Neuron (in vitro differentiated cells): Measurements from ENCODE around the gene CISH.

Source experiments
- H2AFZ ChIP-seq: one replicate; pipeline ENCODE4 v1.6.1; 2013; ENCODE audit warnings: low read depth, mild to moderate bottlenecking, inconsistent platforms, low read length, moderate library complexity
- H3K27me3 ChIP-seq: one replicate; pipeline ENCODE4 v1.6.1; 2013; ENCODE audit warnings: low read length; ENCODE audit not compliant: insufficient read depth
- H3K36me3 ChIP-seq: one replicate; pipeline ENCODE4 v1.6.1; 2013; ENCODE audit warnings: low read length; ENCODE audit not compliant: insufficient read depth
- H3K4me1 ChIP-seq: one replicate; pipeline ENCODE4 v1.6.1; 2013; ENCODE audit warnings: low read length; ENCODE audit not compliant: insufficient read depth
- H3K4me3 ChIP-seq: 2 replicates; pipeline ENCODE4 v1.5.1; 2013; ENCODE audit warnings: mild to moderate bottlenecking, low read length, moderate library complexity
- H3K9me3 ChIP-seq: one replicate; pipeline ENCODE4 v1.6.1; 2013; ENCODE audit warnings: low read length

Gene CISH

GRCh38 chr3:50606596-50606995 lies 5.0 kb downstream of the CISH start:
- Histone ChIP-seq H2AFZ (no peak overlapping the region), H3K36me3 (peaks cover 17% of the 10 kb centered on the region), H3K9me3 (no peaks in the 10 kb centered on the region)

GRCh38 chr3:50605901-50606326 lies 5.7 kb downstream of the CISH start:
- Histone ChIP-seq H3K36me3 (peaks cover 17% of the 10 kb centered on the region), H3K4me3 (no peak overlapping the region), H3K9me3 (no peaks in the 10 kb centered on the region), H2AFZ (no peak overlapping the region), H3K4me1 (peaks cover 17% of the 10 kb centered on the region), H3K27me3 (no peaks in the 10 kb centered on the region)

More at GRCh38 chr3:50606596-50606995, 5.0 kb downstream of the CISH start:
- H3K4me3 ChIP-seq, result no peak overlapping the region
- H3K27me3 ChIP-seq, result no peaks in the 10 kb centered on the region
- peaks cover 13% of the 10 kb centered on the region for H3K4me1 ChIP-seq

DNA sequence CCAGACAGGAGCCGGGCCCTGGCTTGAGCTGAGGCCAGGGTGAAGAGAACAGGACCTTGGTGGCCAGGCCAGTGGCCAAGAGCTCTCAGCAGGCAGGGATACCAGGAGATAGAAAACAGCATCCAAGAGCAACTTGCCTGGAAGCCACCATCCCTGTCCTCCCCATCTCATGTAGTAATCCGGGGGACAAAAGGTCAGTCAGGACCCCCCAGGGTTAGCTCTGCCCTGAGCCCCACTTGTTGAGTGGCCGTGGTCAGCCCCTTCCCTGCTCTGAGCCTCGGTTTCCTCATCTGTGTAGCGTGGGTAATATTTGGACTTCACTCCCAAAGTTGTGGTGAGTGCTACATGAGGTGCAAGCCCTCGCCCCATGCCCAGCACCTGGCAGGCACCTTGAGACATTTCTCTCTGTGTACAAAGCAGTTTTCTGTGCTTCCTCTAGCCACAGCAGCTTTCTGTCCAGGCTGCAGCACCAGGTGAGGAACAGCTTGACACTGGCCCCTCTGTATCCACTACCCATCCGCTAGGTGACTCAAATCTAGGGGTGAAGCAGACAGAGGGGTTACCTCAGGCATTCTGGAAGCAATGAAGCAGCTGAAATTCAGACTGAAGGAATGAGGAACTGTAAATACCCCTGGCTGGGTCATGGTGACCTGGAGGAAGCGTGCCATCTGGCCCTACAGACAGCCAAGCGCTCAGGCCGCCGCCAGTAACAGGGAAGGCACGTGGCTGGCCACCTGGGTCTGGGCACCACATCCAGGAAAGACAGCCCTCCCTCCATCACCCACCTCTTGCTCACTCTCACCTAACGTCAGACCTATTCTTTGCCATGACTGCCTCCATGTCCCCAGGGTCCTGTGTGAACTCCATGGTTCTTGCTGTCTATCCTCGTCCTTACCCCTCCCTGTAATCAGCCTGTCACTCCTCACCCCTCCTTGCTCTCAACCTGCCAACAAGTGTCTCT lies 6.7 kb downstream of the CISH start:
- no peaks in the 10 kb centered on the region for H3K27me3 ChIP-seq

GRCh38 chr3:50604110-50604621 lies 7.4 kb downstream of the CISH start:
- Histone ChIP-seq H3K27me3 (no peaks in the 10 kb centered on the region), H3K36me3 (peaks cover 17% of the 10 kb centered on the region), H3K4me1 (peaks cover 13% of the 10 kb centered on the region), H2AFZ (no peak overlapping the region), H3K4me3 (no peak overlapping the region), H3K9me3 (no peaks in the 10 kb centered on the region)

More for the DNA sequence above, 6.7 kb downstream of the CISH start:
- Histone ChIP-seq H3K4me1 (peaks cover 13% of the 10 kb centered on the region), H2AFZ (no peak overlapping the region), H3K36me3 (peaks cover 17% of the 10 kb centered on the region), H3K9me3 (no peaks in the 10 kb centered on the region), H3K4me3 (no peak overlapping the region)

DNA sequence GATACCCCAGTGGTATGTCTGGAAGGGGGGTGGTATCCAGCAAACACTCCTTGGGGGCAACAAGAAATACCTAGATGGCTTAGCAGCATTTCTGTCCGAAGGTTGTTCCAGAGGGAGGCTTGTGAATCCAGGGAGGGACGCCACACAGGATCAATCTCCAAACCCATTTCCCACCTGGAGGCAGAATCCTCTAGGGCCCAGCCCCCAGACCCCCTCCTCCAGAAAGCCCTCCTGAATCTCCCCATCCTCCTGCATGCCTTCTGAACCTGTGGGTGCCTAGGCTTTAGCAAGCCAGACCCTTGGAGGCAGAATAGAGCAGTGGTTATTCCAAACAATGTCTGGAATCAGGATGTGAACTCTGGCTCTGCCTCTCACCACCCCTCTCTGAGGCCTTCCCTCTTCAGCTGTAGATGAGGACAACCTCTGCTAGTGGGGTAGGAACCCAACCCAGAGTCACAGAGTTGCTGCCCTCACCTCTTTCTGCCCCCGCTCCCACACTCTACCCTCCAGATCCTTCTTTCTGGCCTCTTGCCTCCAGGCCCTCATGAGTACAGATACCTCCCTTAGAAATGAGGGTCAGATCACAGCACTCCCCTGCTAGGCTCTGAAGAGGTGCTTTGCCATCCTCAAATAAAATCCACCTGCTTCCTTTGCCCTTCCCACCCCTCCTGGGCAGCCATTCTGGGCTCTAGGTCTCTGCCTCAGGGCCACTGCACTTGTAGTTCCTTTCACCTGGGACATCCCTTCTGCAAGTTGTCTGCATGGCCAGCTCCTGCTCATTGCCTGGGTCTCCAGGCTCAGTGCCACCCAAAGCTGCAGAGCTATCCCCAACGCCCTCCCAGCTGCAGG lies 8.1 kb downstream of the CISH start:
- Histone ChIP-seq H3K27me3 (no peaks in the 10 kb centered on the region), H3K9me3 (no peaks in the 10 kb centered on the region), H3K4me3 (no peak overlapping the region), H3K36me3 (peaks cover 17% of the 10 kb centered on the region), H3K4me1 (peaks cover 13% of the 10 kb centered on the region), H2AFZ (no peak overlapping the region)

DNA sequence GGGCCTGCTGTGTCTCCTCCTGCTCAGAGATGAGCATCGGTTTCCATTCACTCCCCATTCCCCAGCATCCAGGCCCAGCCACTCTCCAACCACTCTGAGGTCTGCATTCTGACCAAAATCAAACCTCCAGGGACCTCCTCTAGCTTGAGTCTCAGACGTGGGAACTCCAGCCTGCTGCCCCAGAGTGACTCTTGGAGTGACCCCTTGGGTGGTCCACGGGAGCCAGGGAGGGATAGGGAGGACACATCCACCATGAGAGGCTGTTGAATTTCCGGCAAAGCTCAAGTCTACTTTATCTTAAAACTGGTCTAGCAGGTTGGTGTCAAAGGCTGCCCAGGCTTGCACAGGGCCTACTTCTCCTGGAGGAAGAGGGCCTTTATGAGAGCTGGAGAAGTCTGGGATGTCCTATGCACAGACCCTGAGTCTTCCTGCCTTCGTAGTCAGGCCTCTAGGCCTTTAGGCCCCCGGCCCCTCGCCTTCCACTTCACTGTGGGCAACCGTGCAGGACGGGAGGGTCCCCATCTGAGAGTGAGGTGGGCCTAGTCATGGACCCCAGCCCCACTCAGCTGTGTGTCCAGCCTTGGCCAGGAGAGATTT lies 8.9 kb downstream of the CISH start:
- Histone ChIP-seq H3K9me3 (no peaks in the 10 kb centered on the region), H3K4me3 (no peak overlapping the region), H3K4me1 (peaks cover 13% of the 10 kb centered on the region), H3K36me3 (peaks cover 13% of the 10 kb centered on the region), H3K27me3 (no peaks in the 10 kb centered on the region), H2AFZ (no peak overlapping the region)

DNA sequence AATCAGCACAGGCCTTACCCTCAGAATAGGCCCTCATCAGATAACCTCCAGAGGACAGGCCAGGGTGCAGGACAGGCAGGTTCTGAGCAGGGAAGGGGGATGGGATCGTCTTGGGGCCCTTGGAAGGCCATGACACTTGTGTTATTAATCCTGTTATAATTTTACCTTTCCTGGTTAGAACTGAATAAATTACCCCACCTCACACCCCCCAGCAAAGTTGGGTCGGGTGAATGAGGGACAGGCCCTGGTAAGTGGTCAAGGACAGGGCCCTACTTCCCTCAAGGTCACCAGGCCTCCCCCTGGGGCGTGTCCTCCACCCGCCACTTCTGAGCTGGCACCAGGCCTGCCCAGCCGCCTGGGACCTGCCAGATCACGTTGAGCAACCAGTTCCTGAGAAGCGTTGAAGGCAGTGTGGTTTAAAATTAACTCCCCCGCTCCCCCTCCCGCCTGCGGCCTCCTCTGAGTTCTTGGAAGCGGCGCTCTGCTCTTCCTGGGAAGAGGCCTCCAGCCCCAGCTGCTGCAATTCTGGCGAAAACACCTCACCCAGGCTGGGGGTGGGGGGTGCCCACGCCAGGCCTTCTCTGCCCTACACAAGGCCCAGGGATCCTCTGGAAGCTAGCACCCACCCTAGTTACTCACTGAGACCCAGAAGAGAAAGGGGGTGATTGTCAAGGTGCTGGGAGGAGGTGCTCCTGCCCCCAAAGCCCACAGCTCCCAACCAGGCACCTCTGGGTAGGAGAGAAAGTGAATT lies 10.6 kb downstream of the CISH start:
- Histone ChIP-seq H3K4me3 (no peak overlapping the region), H3K27me3 (no peaks in the 10 kb centered on the region), H3K4me1 (peaks cover 13% of the 10 kb centered on the region), H3K36me3 (peaks cover under 1% of the 10 kb centered on the region), H3K9me3 (no peaks in the 10 kb centered on the region), H2AFZ (no peak overlapping the region)

DNA sequence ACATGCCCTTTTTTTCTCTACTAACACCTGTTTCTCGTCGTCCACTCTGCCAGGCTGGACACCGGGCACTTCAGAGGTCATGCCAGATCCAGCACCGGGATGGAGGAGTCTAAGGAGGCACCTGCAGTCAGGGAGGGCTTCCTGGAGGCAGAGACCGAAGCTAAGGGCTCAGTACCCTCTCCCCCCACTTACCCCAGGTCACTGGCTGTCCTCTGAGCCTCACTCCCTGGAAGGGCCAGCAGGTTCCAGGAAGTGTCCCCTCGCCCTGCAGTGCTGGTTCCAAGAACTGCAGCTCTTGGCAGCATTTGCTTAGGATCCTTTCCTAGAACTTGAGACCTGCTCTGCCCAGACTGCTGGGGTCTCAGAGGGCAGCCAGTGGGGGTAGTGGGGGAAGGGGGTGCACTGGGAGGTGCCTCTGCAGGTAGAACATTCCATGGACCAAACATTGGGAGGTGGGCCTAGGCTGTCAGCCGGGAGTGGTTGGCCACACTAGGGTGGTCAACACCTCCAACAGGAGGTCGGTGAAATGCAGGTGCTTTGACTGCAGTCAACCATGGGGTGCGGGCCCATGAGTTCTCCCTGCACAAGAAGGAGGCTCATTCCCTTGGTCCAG lies 11.3 kb downstream of the CISH start:
- peaks cover 13% of the 10 kb centered on the region for H3K4me1 ChIP-seq
- no peaks in the 10 kb centered on the region for H3K27me3 ChIP-seq
- no peak overlapping the region for H2AFZ ChIP-seq
- H3K36me3 ChIP-seq, result no peaks in the 10 kb centered on the region
- no peak overlapping the region for H3K4me3 ChIP-seq
- no peaks in the 10 kb centered on the region for H3K9me3 ChIP-seq

GRCh38 chr3:50599716-50600118 lies 11.9 kb downstream of the CISH start:
- Histone ChIP-seq H2AFZ (no peak overlapping the region), H3K9me3 (no peaks in the 10 kb centered on the region), H3K27me3 (no peaks in the 10 kb centered on the region), H3K36me3 (no peaks in the 10 kb centered on the region), H3K4me1 (peaks cover 13% of the 10 kb centered on the region), H3K4me3 (no peak overlapping the region)

- peaks cover 13% of the 10 kb centered on the region for H3K4me1 ChIP-seq
- H3K27me3 ChIP-seq, result no peaks in the 10 kb centered on the region
- no peaks in the 10 kb centered on the region for H3K36me3 ChIP-seq
- H3K4me3 ChIP-seq, result no peak overlapping the region
- no peak overlapping the region for H2AFZ ChIP-seq
- H3K9me3 ChIP-seq, result no peaks in the 10 kb centered on the region
These were observed 12.4 kb downstream of the CISH start for GRCh38 chr3:50599115-50599715.

DNA sequence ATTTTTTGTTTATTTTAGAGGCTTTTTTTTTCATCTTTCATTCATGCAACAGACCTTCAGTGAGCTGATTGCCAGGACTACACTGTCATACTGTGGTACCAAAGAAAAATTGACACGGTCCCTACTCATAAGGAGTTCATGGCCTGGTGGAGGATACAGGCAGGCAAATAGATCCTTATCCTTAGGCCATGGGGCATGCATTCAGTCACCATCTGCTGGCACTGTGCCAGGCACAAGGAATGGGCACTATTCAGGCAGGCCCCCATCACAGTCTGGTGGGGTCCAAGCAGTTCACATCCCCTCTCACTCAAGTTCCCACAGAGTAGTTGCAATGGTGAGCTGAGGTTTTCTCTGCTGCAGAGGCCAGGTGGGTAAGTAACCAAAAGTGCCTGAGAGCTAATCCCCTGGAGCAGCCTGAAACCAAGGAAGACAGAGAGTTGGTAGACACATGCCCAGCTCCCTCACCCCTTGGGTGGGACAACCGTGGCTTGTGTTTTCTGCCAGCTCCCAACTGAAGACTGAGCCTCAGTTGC lies 17.3 kb downstream of the CISH start:
- H3K36me3 ChIP-seq, result no peaks in the 10 kb centered on the region
- H3K9me3 ChIP-seq, result no peaks in the 10 kb centered on the region
- no peak overlapping the region for H2AFZ ChIP-seq
- H3K4me1 ChIP-seq, result no peaks in the 10 kb centered on the region
- no peak overlapping the region for H3K4me3 ChIP-seq
- no peaks in the 10 kb centered on the region for H3K27me3 ChIP-seq
